IMR-90 (cell line): ENCODE results near the gene HHLA2. TPM values are rescaled to one million over a fixed set of nuclear protein-coding genes. Genes with fewer than 3 reads are reported as not detected.

Experiments
- ATAC-seq: fragments of 200-7000 bp; cut with Tn5 transposase; 2 replicates; pipeline ENCODE4 v1.9.1; 2020; ENCODE audit warnings: low read depth, mild to moderate bottlenecking, moderate library complexity
- BruUV-seq: library from RNA; stranded (reverse); fragments of 400-500 nt; replicated peaks from 2 replicates; lab custom pipeline; 2021; lab: Mats Ljungman, UMichigan
- CTCF ChIA-PET: fragments of 300-600 bp; formaldehyde crosslinking; extraction: SDS; loops from one replicate; lab custom pipeline; 2021; ENCODE audit warnings: antibody characterized with exemption; lab: Yijun Ruan, JAX
- POLR2A ChIA-PET: fragments of 300-600 bp; sonication (Branson Sonifier 250); formaldehyde crosslinking; loops from one replicate; lab custom pipeline; 2022; ENCODE audit warnings: antibody characterized with exemption; ENCODE audit not compliant: unreplicated experiment; lab: Charles Lee
- DNase-seq: peaks from one replicate; pipeline ENCODE4 v3.0.0; 2013
- H2AFZ ChIP-seq: replicated peaks from 2 replicates; pipeline ENCODE3; 2013; ENCODE audit warnings: low read length, mild to moderate bottlenecking; ENCODE audit not compliant: poor library complexity
- H2AK5ac ChIP-seq: 2 replicates; pipeline ENCODE4 v1.6.1; 2013; ENCODE audit warnings: low read depth, low read length, inconsistent platforms
- H2AK9ac ChIP-seq: replicated peaks from 2 replicates; pipeline ENCODE3; 2013; ENCODE audit warnings: mild to moderate bottlenecking, low read depth, low read length, moderate library complexity; ENCODE audit not compliant: poor library complexity
- H2BK120ac ChIP-seq: 2 replicates; pipeline ENCODE4 v1.6.1; 2013; ENCODE audit warnings: low read depth, low read length, inconsistent platforms
- H2BK15ac ChIP-seq: 3 replicates; pipeline ENCODE4 v1.6.1; 2013; ENCODE audit warnings: low read depth, low read length, inconsistent platforms
- H2BK20ac ChIP-seq: 2 replicates; pipeline ENCODE4 v1.6.1; 2013; ENCODE audit warnings: low read depth, mild to moderate bottlenecking, inconsistent platforms, low read length, moderate library complexity
- H2BK5ac ChIP-seq: 2 replicates; pipeline ENCODE4 v1.6.1; 2013; ENCODE audit warnings: mild to moderate bottlenecking, low read depth, low read length, inconsistent platforms; ENCODE audit not compliant: poor library complexity, severe bottlenecking
- H3K14ac ChIP-seq: replicated peaks from 2 replicates; pipeline ENCODE4 v1.6.1; 2013; ENCODE audit warnings: low read depth, low read length, inconsistent platforms
- H3K18ac ChIP-seq: 2 replicates; pipeline ENCODE4 v1.6.1; 2013; ENCODE audit warnings: low read depth, low read length, control low read depth
- H3K23ac ChIP-seq: 2 replicates; pipeline ENCODE4 v1.6.1; 2013; ENCODE audit warnings: low read depth, low read length, inconsistent platforms
- H3K27ac ChIP-seq: 2 replicates; pipeline ENCODE4 v1.5.1; 2013; ENCODE audit warnings: mild to moderate bottlenecking, control low read depth, low read length; ENCODE audit not compliant: insufficient read depth
- H3K27me3 ChIP-seq: 2 replicates; pipeline ENCODE4 v1.6.1; 2013; ENCODE audit warnings: low read length; ENCODE audit not compliant: control insufficient read depth, insufficient read depth
- H3K36me3 ChIP-seq: 2 replicates; pipeline ENCODE4 v1.6.1; 2013; ENCODE audit warnings: low read length, mixed read lengths; ENCODE audit not compliant: control insufficient read depth, insufficient read depth
- H3K4ac ChIP-seq: 2 replicates; pipeline ENCODE4 v1.6.1; 2013; ENCODE audit warnings: low read depth, low read length, inconsistent platforms
- H3K4me1 ChIP-seq: 2 replicates; pipeline ENCODE4 v1.6.1; 2013; ENCODE audit warnings: low read length, mixed read lengths; ENCODE audit not compliant: control insufficient read depth, insufficient read depth
- H3K4me2 ChIP-seq: 2 replicates; pipeline ENCODE4 v1.6.1; 2013; ENCODE audit warnings: low read depth, mild to moderate bottlenecking, control low read depth, low read length, moderate library complexity
- H3K4me3 ChIP-seq: 2 replicates; pipeline ENCODE4 v1.5.1; 2013; ENCODE audit warnings: low read depth, mild to moderate bottlenecking, control low read depth, low read length, moderate library complexity; ENCODE audit not compliant: insufficient read depth
- H3K56ac ChIP-seq: 2 replicates; pipeline ENCODE4 v1.6.1; 2013; ENCODE audit warnings: low read length, inconsistent platforms; ENCODE audit not compliant: insufficient read depth; ENCODE audit errors: extremely low read depth
- H3K79me1 ChIP-seq, 2 experiments: 2 replicates each; pipeline ENCODE4 v1.6.1; 2013; ENCODE audit warnings: low read length in 2 of 2, inconsistent platforms in 1 of 2, low read depth in 1 of 2
- H3K9ac ChIP-seq: 2 replicates; pipeline ENCODE4 v1.6.1; 2013; ENCODE audit warnings: low read depth, low read length, control low read depth
- H3K9me1 ChIP-seq: 2 replicates; pipeline ENCODE4 v1.6.1; 2013; ENCODE audit warnings: low read length, inconsistent platforms; ENCODE audit not compliant: insufficient read depth
- H3K9me3 ChIP-seq: 2 replicates; pipeline ENCODE4 v1.6.1; 2013; ENCODE audit warnings: low read length; ENCODE audit not compliant: control insufficient read depth, insufficient read depth
- H4K20me1 ChIP-seq: 2 replicates; pipeline ENCODE4 v1.6.1; 2013; ENCODE audit warnings: low read length, inconsistent platforms; ENCODE audit not compliant: insufficient read depth
- H4K5ac ChIP-seq: 2 replicates; pipeline ENCODE4 v1.6.1; 2013; ENCODE audit warnings: mild to moderate bottlenecking, low read depth, low read length, control low read depth
- H4K8ac ChIP-seq, 2 experiments: 2 replicates each; pipeline ENCODE4 v1.6.1; 2013; ENCODE audit warnings: low read depth in 2 of 2, low read length in 2 of 2, control low read depth in 1 of 2, inconsistent platforms in 1 of 2
- H4K91ac ChIP-seq: 2 replicates; pipeline ENCODE4 v1.6.1; 2013; ENCODE audit warnings: low read depth, low read length, inconsistent platforms; ENCODE audit not compliant: insufficient read depth
- BHLHE40 ChIP-seq: fragments of 150-350 bp; IDR thresholded peaks from 2 replicates; pipeline ENCODE4 v1.6.1; 2016; ENCODE audit warnings: mild to moderate bottlenecking, low read depth, low read length
- CEBPB ChIP-seq: IDR thresholded peaks from 2 replicates; pipeline ENCODE4 v1.6.1; 2012; ENCODE audit warnings: low read depth, low read length, improper control_type of control experiment
- CHD1 ChIP-seq: IDR thresholded peaks from 2 replicates; pipeline ENCODE4 v1.6.1; 2012; ENCODE audit warnings: low read depth, low read length, improper control_type of control experiment
- FOS ChIP-seq: fragments of 150-350 bp; IDR thresholded peaks from 2 replicates; pipeline ENCODE4 v1.6.1; 2016; ENCODE audit warnings: low read depth, low read length
- MAZ ChIP-seq: IDR thresholded peaks from 2 replicates; pipeline ENCODE4 v1.6.1; 2012; ENCODE audit warnings: low read depth, mild to moderate bottlenecking, low read length, improper control_type of control experiment, moderate library complexity, borderline replicate concordance
- MXI1 ChIP-seq: IDR thresholded peaks from 2 replicates; pipeline ENCODE4 v1.6.1; 2012; ENCODE audit warnings: low read depth, mild to moderate bottlenecking, low read length, moderate library complexity, borderline replicate concordance
- NFE2L2 ChIP-seq: fragments of 150-350 bp; IDR thresholded peaks from 2 replicates; pipeline ENCODE4 v1.6.1; 2016; ENCODE audit warnings: low read depth, mild to moderate bottlenecking, low read length
- POLR2A ChIP-seq: IDR thresholded peaks from 2 replicates; pipeline ENCODE4 v1.6.1; 2012; ENCODE audit warnings: mild to moderate bottlenecking, low read depth, low read length
- RAD21 ChIP-seq: IDR thresholded peaks from 2 replicates; pipeline ENCODE4 v1.6.1; 2012; ENCODE audit warnings: low read length, improper control_type of control experiment
- RCOR1 ChIP-seq: IDR thresholded peaks from 2 replicates; pipeline ENCODE4 v1.6.1; 2012; ENCODE audit warnings: mild to moderate bottlenecking, low read length, improper control_type of control experiment; ENCODE audit not compliant: insufficient replicate concordance
- RFX5 ChIP-seq: IDR thresholded peaks from 2 replicates; pipeline ENCODE4 v1.8.0; 2012; ENCODE audit warnings: low read depth, mild to moderate bottlenecking, low read length, moderate library complexity
- SMC3 ChIP-seq: fragments of 150-350 bp; IDR thresholded peaks from 2 replicates; pipeline ENCODE4 v1.6.1; 2016; ENCODE audit warnings: low read depth, mild to moderate bottlenecking, antibody characterized with exemption, low read length, moderate library complexity
- USF2 ChIP-seq: fragments of 150-350 bp; IDR thresholded peaks from 2 replicates; pipeline ENCODE4 v1.6.1; 2017; ENCODE audit warnings: mild to moderate bottlenecking, antibody characterized with exemption, low read length, low read depth
- WGBS, 2 experiments: methylation state at CpG; one replicate each; pipeline versions ENCODE4 v1.1.5 to v1.1.7; 2013; ENCODE audit warnings: missing lambda C conversion rate in 2 of 2; ENCODE audit not compliant: insufficient read length in 1 of 2; ENCODE audit errors: extremely low coverage in 2 of 2; 5-methylcytosine and 5-hydroxymethylcytosine counted together
- dilution Hi-C: fragments of 300-500 bp; cut with HindIII; formaldehyde crosslinking; loops from one replicate; pipeline ENCODE4 v1.14.3; 2018; ENCODE audit warnings: low sequenced_read_pairs; ENCODE audit not compliant: unreplicated experiment
- in situ Hi-C: fragments of 300-500 bp; cut with MboI; formaldehyde crosslinking; loops from 3 replicates; pipeline ENCODE4 v1.14.3; 2019; ENCODE audit warnings: low sequenced_read_pairs, inconsistent platforms, mixed read lengths
- intact Hi-C: fragments of 100-400 bp; cut with micrococcal nuclease; formaldehyde crosslinking; loops from 2 replicates; pipeline ENCODE4 v1.10.0; 2022
- polyA plus RNA-seq, 3 experiments: library from polyadenylated mRNA; depleted of rRNA; stranded (reverse); fragments of >200 nt; gene quantifications; 2 replicates each; pipeline ENCODE4 v1.2.3, GENCODE V29; 2012; ENCODE audit warnings: low replicate concordance in 1 of 3
- total RNA-seq: library from RNA; depleted of rRNA; stranded (reverse); fragments of >200 nt; gene quantifications from 2 replicates; pipeline ENCODE4 v1.2.3, GENCODE V29; 2012
- TF ChIP-seq, protein P1 (sequence below): conservative IDR thresholded peaks from 2 replicates; pipeline ENCODE4 v1.5.1; 2012; ENCODE audit warnings: mild to moderate bottlenecking, low read depth, low read length, improper control_type of control experiment

The HHLA2 gene
- total and polyA plus RNA-seq, 2 of the 4 experiments (the other 2 are of a cell fraction): not detected

GRCh38 chr3:108409800-108410178 lies 113.4 kb downstream of the HHLA2 start:
- H3K4me1 ChIP-seq: no peaks in the 10 kb centered on the region
- 100% methylated on average over 2 of the region's 4 CpGs; no CpG with 5 or more reads in 1 of the 2 experiments for WGBS, 2 experiments
- no peak for ATAC-seq
- no peak overlapping the region for H3K4me3 ChIP-seq
- H3K27me3 ChIP-seq: no peaks in the 10 kb centered on the region; the same call in 1 of the 2 replicates
- in situ Hi-C loops (no loop called here), intact Hi-C loops (loop anchor here (5.0 to 10.0 kb wide), 5 partner anchors 255 to 732 kb away; no protein-coding TSS in a partner anchor), dilution Hi-C loops (no loop called here)
- no peak overlapping the region for H3K4me2 ChIP-seq
- no peaks in the 10 kb centered on the region for H4K20me1 ChIP-seq
- no peaks in the 10 kb centered on the region for H3K79me1 ChIP-seq
- POLR2A ChIA-PET: no interaction called here
- no peak overlapping the region for H3K9ac ChIP-seq
- no peaks in the 10 kb centered on the region for H3K36me3 ChIP-seq
- no peak overlapping the region for H2BK15ac ChIP-seq
- H3K9me3 ChIP-seq: no peaks in the 10 kb centered on the region
- H2AK5ac ChIP-seq: no peak overlapping the region
- H2BK120ac ChIP-seq: no peak overlapping the region
- no TSS peak for BruUV-seq
- CTCF ChIA-PET: interaction anchor here (0.7 kb wide), 1 partner anchor 68 kb away, joined by 3 read pairs; no protein-coding TSS in a partner anchor
- H4K91ac ChIP-seq: no peak overlapping the region
- H3K27ac ChIP-seq: no peak overlapping the region
- no peaks in the 10 kb centered on the region; the same call in 1 of the 2 replicates for H3K9me1 ChIP-seq
- H2AK9ac ChIP-seq: no peak overlapping the region
- H3K14ac ChIP-seq: no peak overlapping the region
- H3K4ac ChIP-seq: no peak overlapping the region
- H3K18ac ChIP-seq: no peak overlapping the region
- TF ChIP-seq POLR2A (no peak), FOS (no peak), RAD21 (no peak), MAZ (no peak), MXI1 (no peak), USF2 (no peak), BHLHE40 (no peak), NFE2L2 (no peak), CEBPB (no peak), CHD1 (no peak), RCOR1 (no peak), SMC3 (no peak), RFX5 (no peak)
- TF ChIP-seq, protein P1, sequence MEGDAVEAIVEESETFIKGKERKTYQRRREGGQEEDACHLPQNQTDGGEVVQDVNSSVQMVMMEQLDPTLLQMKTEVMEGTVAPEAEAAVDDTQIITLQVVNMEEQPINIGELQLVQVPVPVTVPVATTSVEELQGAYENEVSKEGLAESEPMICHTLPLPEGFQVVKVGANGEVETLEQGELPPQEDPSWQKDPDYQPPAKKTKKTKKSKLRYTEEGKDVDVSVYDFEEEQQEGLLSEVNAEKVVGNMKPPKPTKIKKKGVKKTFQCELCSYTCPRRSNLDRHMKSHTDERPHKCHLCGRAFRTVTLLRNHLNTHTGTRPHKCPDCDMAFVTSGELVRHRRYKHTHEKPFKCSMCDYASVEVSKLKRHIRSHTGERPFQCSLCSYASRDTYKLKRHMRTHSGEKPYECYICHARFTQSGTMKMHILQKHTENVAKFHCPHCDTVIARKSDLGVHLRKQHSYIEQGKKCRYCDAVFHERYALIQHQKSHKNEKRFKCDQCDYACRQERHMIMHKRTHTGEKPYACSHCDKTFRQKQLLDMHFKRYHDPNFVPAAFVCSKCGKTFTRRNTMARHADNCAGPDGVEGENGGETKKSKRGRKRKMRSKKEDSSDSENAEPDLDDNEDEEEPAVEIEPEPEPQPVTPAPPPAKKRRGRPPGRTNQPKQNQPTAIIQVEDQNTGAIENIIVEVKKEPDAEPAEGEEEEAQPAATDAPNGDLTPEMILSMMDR: no peak
- H4K5ac ChIP-seq: no peak overlapping the region
- no peak overlapping the region for H2BK5ac ChIP-seq
- no peak overlapping the region for H2BK20ac ChIP-seq
- no peak for DNase-seq
- no peak overlapping the region for H4K8ac ChIP-seq
- H2AFZ ChIP-seq: no peak overlapping the region
- H3K23ac ChIP-seq: no peak overlapping the region
- no peak overlapping the region for H3K56ac ChIP-seq
